Gastrocnemius medialis (tissue), 4 donors: Measurements from ENCODE around the gene OTUD7B.

Experiments used
- CTCF ChIP-seq, 5 experiments: fragments of 450-650 bp in 3 of 5; fragments of 200-600 bp in 2 of 5; sonication (generic) in 2 of 5; IDR thresholded peaks in 4 of 5; conservative IDR thresholded peaks in 1 of 5; 1 replicate in 4 of 5; 2 replicates in 1 of 5; pipeline ENCODE4 v1.5.1; 2016 to 2019; ENCODE audit warnings: antibody characterized with exemption in 5 of 5, mild to moderate bottlenecking in 3 of 5, moderate library complexity in 3 of 5
- POLR2A ChIP-seq, 2 donors: fragments of 450-650 bp; IDR thresholded peaks; one replicate each; pipeline ENCODE4 v1.6.1; 2017; ENCODE audit warnings: antibody characterized with exemption in 2 of 2, mild to moderate bottlenecking in 2 of 2, moderate library complexity in 2 of 2

- TF ChIP-seq CTCF (IDR thresholded peaks at IDR 0.05 in 4 of 5, conservative IDR thresholded peaks at IDR 0.05 in 1 of 5): no peak
- no peak for TF ChIP-seq POLR2A (IDR thresholded peaks at IDR 0.05)
These were observed 65.3 kb downstream of the OTUD7B start for GRCh38 chr1:149945206-149945605.
